ENCODE measurements around the gene RNF8.

RNF8 gene

DNA sequence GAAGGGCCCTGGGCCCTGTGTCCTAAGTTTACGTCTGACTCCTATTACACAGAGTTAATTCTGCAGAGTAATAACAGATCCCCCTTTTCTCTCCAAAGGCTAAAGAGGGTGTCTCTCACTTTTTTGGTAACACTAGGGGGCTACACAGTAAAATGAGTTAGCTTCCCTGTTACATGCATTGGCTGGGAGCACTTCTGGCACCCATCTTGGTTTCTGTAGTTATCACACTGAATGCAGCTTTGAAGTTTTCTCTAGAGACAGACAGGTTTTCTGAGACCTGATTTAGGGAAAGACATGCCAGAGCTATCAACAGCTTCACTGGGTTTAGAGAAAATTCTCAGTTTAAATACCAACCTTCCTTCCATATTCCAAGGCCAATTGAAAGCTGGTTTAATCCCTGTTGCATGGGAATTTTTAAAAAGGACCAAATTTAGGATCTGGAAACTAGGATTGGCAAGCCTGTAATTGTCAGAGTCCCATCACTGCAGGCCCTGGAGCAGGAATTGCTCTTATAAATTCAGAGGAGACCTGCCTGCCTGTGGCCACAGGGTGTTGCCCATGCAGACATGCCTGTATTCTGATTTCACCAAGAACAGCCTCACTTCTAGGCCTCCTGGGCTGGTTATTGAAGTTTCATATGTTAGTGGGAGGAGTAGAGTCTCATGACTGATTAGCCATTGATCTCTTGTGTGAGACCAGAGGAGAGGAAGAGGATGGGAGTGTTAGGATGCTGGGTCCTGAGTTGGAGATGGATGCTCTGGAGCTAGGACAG, 29.4 kb downstream of the RNF8 start:
- no peak overlapping the region for H2BK5ac ChIP-seq (ENCODE audit: low read length)
- no peak overlapping the region for H3K4me2 ChIP-seq (ENCODE audit: low read length)
- H3K4me3 ChIP-seq (ENCODE audit: low read length), result no peak overlapping the region
- no peaks in the 10 kb centered on the region for H3K79me1 ChIP-seq (ENCODE audit: low read length)
- H3K56ac ChIP-seq (ENCODE audit: low read length), result no peak overlapping the region
- H4K8ac ChIP-seq (ENCODE audit: low read depth, low read length), result no peak overlapping the region
- DNase-seq, result peak; percentile 12
- no peak overlapping the region for H3K9ac ChIP-seq (ENCODE audit: low read length)
- no peaks in the 10 kb centered on the region for H3K27me3 ChIP-seq (ENCODE audit: insufficient read depth, low read length, poor library complexity)
- no peaks in the 10 kb centered on the region for H3K79me2 ChIP-seq (ENCODE audit: control insufficient read depth, insufficient read depth, low read length)
- no peak overlapping the region for H2AK5ac ChIP-seq (ENCODE audit: low read length)
- no peak overlapping the region for H4K5ac ChIP-seq (ENCODE audit: low read length)
- no peak overlapping the region for H3K23ac ChIP-seq (ENCODE audit: low read length)
- H3K4ac ChIP-seq (ENCODE audit: low read depth, low read length), result no peak overlapping the region
- H3K27ac ChIP-seq (ENCODE audit: low read depth, low read length), result no peak overlapping the region
- H3K4me1 ChIP-seq (ENCODE audit: control insufficient read depth, low read depth, low read length), result no peaks in the 10 kb centered on the region
- no peak overlapping the region for H2BK15ac ChIP-seq (replicated peaks; ENCODE audit: low read depth)
- WGBS (ENCODE audit: extremely low coverage, insufficient coverage, low lambda C conversion rate), result no CpG with 5 or more reads among the region's 1 CpG
- peaks cover 6% of the 10 kb centered on the region for H3K36me3 ChIP-seq (ENCODE audit: control insufficient read depth, insufficient read depth, low read length)
- no peak overlapping the region for H3K18ac ChIP-seq (ENCODE audit: low read length)
- no peak overlapping the region for H2BK120ac ChIP-seq (ENCODE audit: low read depth, low read length)

DNA sequence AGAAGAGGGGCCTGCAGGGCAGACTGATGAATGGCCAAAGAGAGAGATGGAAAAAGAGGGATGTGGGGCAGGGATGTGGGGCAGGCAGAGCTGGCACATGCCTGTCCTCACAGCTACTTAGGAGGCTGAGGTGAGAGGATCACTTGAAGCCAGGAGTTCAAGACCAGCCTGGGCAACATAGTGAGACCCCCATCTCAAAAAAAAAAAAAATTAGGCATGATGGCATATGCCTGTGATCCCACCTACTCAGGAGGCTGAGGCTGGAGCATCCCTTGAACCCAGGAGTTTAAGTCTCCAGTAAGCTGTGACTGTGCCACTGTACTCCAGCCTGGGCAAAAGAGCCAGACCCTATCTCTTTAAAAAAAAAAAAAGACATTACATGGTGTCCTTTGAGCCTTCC, 34.8 kb downstream of the RNF8 start:
- Histone ChIP-seq H3K4me3 (ENCODE audit: low read length) (no peak overlapping the region), H3K27ac (ENCODE audit: low read depth, low read length) (no peak overlapping the region), H3K4me2 (ENCODE audit: low read length) (no peak overlapping the region), H3K36me3 (ENCODE audit: control insufficient read depth, insufficient read depth, low read length) (peaks cover 3% of the 10 kb centered on the region), H3K18ac (ENCODE audit: low read length) (no peak overlapping the region), H3K79me2 (ENCODE audit: control insufficient read depth, insufficient read depth, low read length) (no peaks in the 10 kb centered on the region), H2BK5ac (ENCODE audit: low read length) (no peak overlapping the region), H3K79me1 (ENCODE audit: low read length) (no peaks in the 10 kb centered on the region), H4K8ac (ENCODE audit: low read depth, low read length) (no peak overlapping the region), H3K23ac (ENCODE audit: low read length) (no peak overlapping the region), H3K27me3 (ENCODE audit: insufficient read depth, low read length, poor library complexity) (no peaks in the 10 kb centered on the region), H3K4ac (ENCODE audit: low read depth, low read length) (no peak overlapping the region), H2BK15ac (replicated peaks; ENCODE audit: low read depth) (no peak overlapping the region), H2AK5ac (ENCODE audit: low read length) (no peak overlapping the region), H3K9ac (ENCODE audit: low read length) (no peak overlapping the region), H2BK120ac (ENCODE audit: low read depth, low read length) (no peak overlapping the region), H3K56ac (ENCODE audit: low read length) (no peak overlapping the region), H4K5ac (ENCODE audit: low read length) (no peak overlapping the region), H3K4me1 (ENCODE audit: control insufficient read depth, low read depth, low read length) (no peaks in the 10 kb centered on the region)
- no peak for DNase-seq

DNA sequence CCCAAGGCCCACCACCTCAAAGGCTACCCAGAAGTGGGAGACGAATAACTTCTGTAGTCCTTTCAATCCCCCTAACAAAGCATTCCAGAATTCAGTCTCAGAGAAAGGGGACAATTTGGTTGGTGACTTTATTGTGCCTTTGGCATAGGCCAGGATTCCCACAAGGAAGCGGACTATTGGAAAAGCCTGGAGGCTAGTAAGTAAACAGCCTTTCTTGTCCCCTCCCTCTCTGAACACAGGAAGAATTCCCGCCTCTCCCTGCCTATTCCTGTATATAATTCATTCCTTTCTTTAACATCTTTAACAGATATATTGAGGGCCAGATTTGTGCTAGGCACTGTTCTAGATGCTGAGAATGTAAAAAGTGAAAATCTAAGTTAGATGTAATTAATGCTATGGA, 36.1 kb downstream of the RNF8 start:
- peaks cover 2% of the 10 kb centered on the region for H3K36me3 ChIP-seq (ENCODE audit: control insufficient read depth, insufficient read depth, low read length)

DNA sequence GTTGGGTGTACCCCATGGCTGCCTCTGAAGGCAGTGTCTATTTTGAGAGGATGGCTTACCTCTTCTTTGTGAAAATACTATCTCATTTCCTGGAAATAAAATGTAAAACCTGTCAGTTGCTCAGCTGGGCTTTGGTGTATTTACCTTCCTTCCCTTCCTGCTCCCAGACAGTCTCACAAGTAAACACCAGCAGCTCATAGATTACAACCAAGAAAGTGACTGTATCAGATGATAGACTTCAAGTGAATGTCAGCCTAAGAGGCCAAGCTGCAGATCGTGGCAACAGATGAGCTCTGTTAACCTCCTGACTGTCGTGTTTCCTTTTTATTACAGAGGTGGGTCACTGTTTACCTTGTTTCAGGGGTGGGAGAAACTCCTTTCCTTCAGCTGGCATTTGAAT, 37.3 kb downstream of the RNF8 start:
- Histone ChIP-seq H3K27ac (ENCODE audit: low read depth, low read length) (no peak overlapping the region), H3K4me3 (ENCODE audit: low read length) (no peak overlapping the region), H3K18ac (ENCODE audit: low read length) (no peak overlapping the region), H3K36me3 (ENCODE audit: control insufficient read depth, insufficient read depth, low read length) (peaks cover 2% of the 10 kb centered on the region), H3K23ac (ENCODE audit: low read length) (no peak overlapping the region), H3K4me2 (ENCODE audit: low read length) (no peak overlapping the region), H3K79me1 (ENCODE audit: low read length) (no peaks in the 10 kb centered on the region), H3K56ac (ENCODE audit: low read length) (no peak overlapping the region), H3K79me2 (ENCODE audit: control insufficient read depth, insufficient read depth, low read length) (no peaks in the 10 kb centered on the region), H3K9ac (ENCODE audit: low read length) (no peak overlapping the region), H4K8ac (ENCODE audit: low read depth, low read length) (no peak overlapping the region), H3K4me1 (ENCODE audit: control insufficient read depth, low read depth, low read length) (no peaks in the 10 kb centered on the region), H2AK5ac (ENCODE audit: low read length) (no peak overlapping the region), H3K27me3 (ENCODE audit: insufficient read depth, low read length, poor library complexity) (no peaks in the 10 kb centered on the region), H2BK15ac (replicated peaks; ENCODE audit: low read depth) (no peak overlapping the region), H4K5ac (ENCODE audit: low read length) (no peak overlapping the region), H2BK120ac (ENCODE audit: low read depth, low read length) (no peak overlapping the region), H2BK5ac (ENCODE audit: low read length) (no peak overlapping the region), H3K4ac (ENCODE audit: low read depth, low read length) (no peak overlapping the region)
- WGBS (ENCODE audit: extremely low coverage, insufficient coverage, low lambda C conversion rate), result no CpG with 5 or more reads among the region's 2 CpGs
- no peak for DNase-seq

More for the DNA sequence above, 36.1 kb downstream of the RNF8 start:
- Histone ChIP-seq H3K27me3 (ENCODE audit: insufficient read depth, low read length, poor library complexity) (no peaks in the 10 kb centered on the region), H3K9ac (ENCODE audit: low read length) (no peak overlapping the region), H2AK5ac (ENCODE audit: low read length) (no peak overlapping the region), H3K4me1 (ENCODE audit: control insufficient read depth, low read depth, low read length) (no peaks in the 10 kb centered on the region), H2BK120ac (ENCODE audit: low read depth, low read length) (no peak overlapping the region), H2BK5ac (ENCODE audit: low read length) (no peak overlapping the region), H3K18ac (ENCODE audit: low read length) (no peak overlapping the region), H3K4ac (ENCODE audit: low read depth, low read length) (no peak overlapping the region), H3K79me2 (ENCODE audit: control insufficient read depth, insufficient read depth, low read length) (no peaks in the 10 kb centered on the region), H4K8ac (ENCODE audit: low read depth, low read length) (no peak overlapping the region), H2BK15ac (replicated peaks; ENCODE audit: low read depth) (no peak overlapping the region), H3K56ac (ENCODE audit: low read length) (no peak overlapping the region), H3K27ac (ENCODE audit: low read depth, low read length) (no peak overlapping the region), H3K23ac (ENCODE audit: low read length) (no peak overlapping the region), H3K79me1 (ENCODE audit: low read length) (no peaks in the 10 kb centered on the region), H3K4me3 (ENCODE audit: low read length) (no peak overlapping the region), H4K5ac (ENCODE audit: low read length) (no peak overlapping the region), H3K4me2 (ENCODE audit: low read length) (no peak overlapping the region)
- DNase-seq, result no peak
- no CpG with 5 or more reads among the region's 3 CpGs for WGBS (ENCODE audit: extremely low coverage, insufficient coverage, low lambda C conversion rate)

DNA sequence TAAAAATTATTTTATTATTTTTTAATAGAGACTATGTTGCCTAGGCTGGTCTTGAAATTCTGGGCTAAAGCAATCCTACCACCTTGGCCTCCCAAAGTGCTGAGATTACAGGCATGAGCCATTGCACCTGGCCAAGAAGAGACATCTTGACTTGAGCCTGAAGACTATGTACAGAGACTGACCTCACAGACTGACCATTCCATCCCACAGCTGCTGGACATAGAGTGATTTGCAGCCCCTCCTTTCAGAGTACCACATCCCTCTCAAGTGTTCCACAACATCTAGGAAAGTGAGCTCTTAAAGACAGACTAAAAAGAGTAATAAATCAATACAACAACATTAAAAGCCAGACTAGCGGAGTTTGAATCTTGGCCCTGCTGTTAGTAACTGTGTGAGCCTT, 39.0 kb downstream of the RNF8 start:
- H3K9ac ChIP-seq (ENCODE audit: low read length), result no peak overlapping the region
- no peak overlapping the region for H3K23ac ChIP-seq (ENCODE audit: low read length)
- no peak overlapping the region for H3K56ac ChIP-seq (ENCODE audit: low read length)
- no peaks in the 10 kb centered on the region for H3K79me2 ChIP-seq (ENCODE audit: control insufficient read depth, insufficient read depth, low read length)
- DNase-seq, result no peak
- no peak overlapping the region for H3K18ac ChIP-seq (ENCODE audit: low read length)
- no peak overlapping the region for H3K4me2 ChIP-seq (ENCODE audit: low read length)
- no peak overlapping the region for H4K5ac ChIP-seq (ENCODE audit: low read length)
- no peak overlapping the region for H2BK5ac ChIP-seq (ENCODE audit: low read length)
- no peaks in the 10 kb centered on the region for H3K27me3 ChIP-seq (ENCODE audit: insufficient read depth, low read length, poor library complexity)
- H2BK120ac ChIP-seq (ENCODE audit: low read depth, low read length), result no peak overlapping the region
- no peak overlapping the region for H4K8ac ChIP-seq (ENCODE audit: low read depth, low read length)
- no peak overlapping the region for H2BK15ac ChIP-seq (replicated peaks; ENCODE audit: low read depth)
- peaks cover 2% of the 10 kb centered on the region for H3K36me3 ChIP-seq (ENCODE audit: control insufficient read depth, insufficient read depth, low read length)
- H3K79me1 ChIP-seq (ENCODE audit: low read length), result no peaks in the 10 kb centered on the region
- H3K4me3 ChIP-seq (ENCODE audit: low read length), result no peak overlapping the region
- no peaks in the 10 kb centered on the region for H3K4me1 ChIP-seq (ENCODE audit: control insufficient read depth, low read depth, low read length)
- no peak overlapping the region for H3K27ac ChIP-seq (ENCODE audit: low read depth, low read length)
- WGBS (ENCODE audit: extremely low coverage, insufficient coverage, low lambda C conversion rate), result no CpG with 5 or more reads among the region's 1 CpG
- no peak overlapping the region for H3K4ac ChIP-seq (ENCODE audit: low read depth, low read length)
- H2AK5ac ChIP-seq (ENCODE audit: low read length), result no peak overlapping the region

DNA sequence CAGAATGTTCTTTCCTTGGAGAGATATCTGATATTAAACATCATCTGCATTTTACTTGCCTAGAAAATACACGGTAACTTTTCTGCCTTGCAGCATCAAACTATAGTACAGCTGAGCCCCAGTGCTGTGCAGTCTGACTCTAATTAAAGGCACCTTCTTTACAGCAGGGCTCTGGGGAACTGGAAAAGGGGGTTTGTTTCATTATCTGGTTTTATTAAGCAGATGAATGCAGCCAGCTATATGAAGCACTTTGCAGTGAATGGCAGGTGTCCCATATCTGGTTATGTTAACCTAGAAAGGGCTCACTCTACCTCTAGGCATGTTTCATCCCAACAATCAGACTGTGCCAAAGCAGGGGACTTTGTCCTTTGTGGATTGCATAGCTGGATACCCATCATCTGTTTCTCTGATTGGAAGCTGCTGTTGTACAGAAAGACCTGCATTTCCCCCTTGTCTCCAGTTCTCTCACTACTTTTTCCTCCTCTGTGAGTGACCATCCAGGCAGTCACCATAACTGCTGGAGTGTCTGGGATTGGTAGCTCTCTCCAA, 39.7 kb downstream of the RNF8 start:
- no peak overlapping the region for H3K18ac ChIP-seq (ENCODE audit: low read length)

More for the DNA sequence above, 39.7 kb downstream of the RNF8 start:
- Histone ChIP-seq H2BK120ac (ENCODE audit: low read depth, low read length) (no peak overlapping the region), H3K27ac (ENCODE audit: low read depth, low read length) (no peak overlapping the region), H3K79me2 (ENCODE audit: control insufficient read depth, insufficient read depth, low read length) (no peaks in the 10 kb centered on the region), H3K36me3 (ENCODE audit: control insufficient read depth, insufficient read depth, low read length) (no peaks in the 10 kb centered on the region), H4K8ac (ENCODE audit: low read depth, low read length) (no peak overlapping the region), H2AK5ac (ENCODE audit: low read length) (no peak overlapping the region), H3K4me1 (ENCODE audit: control insufficient read depth, low read depth, low read length) (no peaks in the 10 kb centered on the region), H3K79me1 (ENCODE audit: low read length) (no peaks in the 10 kb centered on the region), H2BK15ac (replicated peaks; ENCODE audit: low read depth) (no peak overlapping the region), H3K4me3 (ENCODE audit: low read length) (no peak overlapping the region), H3K27me3 (ENCODE audit: insufficient read depth, low read length, poor library complexity) (no peaks in the 10 kb centered on the region), H3K56ac (ENCODE audit: low read length) (no peak overlapping the region), H2BK5ac (ENCODE audit: low read length) (no peak overlapping the region), H3K4me2 (ENCODE audit: low read length) (no peak overlapping the region), H3K23ac (ENCODE audit: low read length) (no peak overlapping the region), H3K4ac (ENCODE audit: low read depth, low read length) (no peak overlapping the region), H3K9ac (ENCODE audit: low read length) (no peak overlapping the region), H4K5ac (ENCODE audit: low read length) (no peak overlapping the region)
- DNase-seq, result no peak
- no CpG with 5 or more reads among the region's 1 CpG for WGBS (ENCODE audit: extremely low coverage, insufficient coverage, low lambda C conversion rate)
